ENCODE measurements around the gene WAC. TPM values are rescaled to one million over a fixed set of nuclear protein-coding genes. Genes with fewer than 3 reads are reported as not detected.

Gene WAC
- total RNA-seq, 2 experiments from 2014 or later: 95.2 to 102 TPM

DNA sequence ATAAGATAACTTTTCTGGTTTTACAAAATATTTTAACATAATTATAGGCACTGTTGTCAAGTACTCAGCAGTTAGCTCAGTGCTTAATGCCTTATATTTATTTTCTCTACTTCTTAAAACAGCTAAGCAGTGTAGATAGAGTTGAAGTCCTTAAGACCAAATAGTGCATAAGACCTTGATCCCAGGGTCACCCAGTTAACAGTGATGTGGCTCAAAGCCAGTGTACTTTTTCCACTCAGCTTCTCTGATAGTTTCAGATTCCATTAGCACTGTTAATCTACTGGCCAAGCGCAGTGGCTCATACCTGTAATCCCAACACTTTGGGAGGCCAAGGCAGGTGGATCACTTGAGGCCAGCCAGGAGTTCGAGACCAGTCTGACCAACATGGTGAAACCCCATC lies 83.6 kb downstream of the WAC start:
- Mint-ChIP-seq H3K4me3 (no peak overlapping the region), H3K4me1 (ENCODE audit: low read depth) (peaks cover 10% of the 10 kb centered on the region), H3K27ac (no peak overlapping the region), H3K27me3 (no peaks in the 10 kb centered on the region), H3K9me3 (no peaks in the 10 kb centered on the region), H3K36me3 (ENCODE audit: low read depth) (peaks cover 54% of the 10 kb centered on the region)
- ATAC-seq (no peak), DNase-seq (no peak)
- intact Hi-C loops (cut with micrococcal nuclease): no loop called here
- POLR2A ChIA-PET: no interaction called here
- CTCF ChIA-PET: no interaction called here
- TF ChIP-seq, protein P1, sequence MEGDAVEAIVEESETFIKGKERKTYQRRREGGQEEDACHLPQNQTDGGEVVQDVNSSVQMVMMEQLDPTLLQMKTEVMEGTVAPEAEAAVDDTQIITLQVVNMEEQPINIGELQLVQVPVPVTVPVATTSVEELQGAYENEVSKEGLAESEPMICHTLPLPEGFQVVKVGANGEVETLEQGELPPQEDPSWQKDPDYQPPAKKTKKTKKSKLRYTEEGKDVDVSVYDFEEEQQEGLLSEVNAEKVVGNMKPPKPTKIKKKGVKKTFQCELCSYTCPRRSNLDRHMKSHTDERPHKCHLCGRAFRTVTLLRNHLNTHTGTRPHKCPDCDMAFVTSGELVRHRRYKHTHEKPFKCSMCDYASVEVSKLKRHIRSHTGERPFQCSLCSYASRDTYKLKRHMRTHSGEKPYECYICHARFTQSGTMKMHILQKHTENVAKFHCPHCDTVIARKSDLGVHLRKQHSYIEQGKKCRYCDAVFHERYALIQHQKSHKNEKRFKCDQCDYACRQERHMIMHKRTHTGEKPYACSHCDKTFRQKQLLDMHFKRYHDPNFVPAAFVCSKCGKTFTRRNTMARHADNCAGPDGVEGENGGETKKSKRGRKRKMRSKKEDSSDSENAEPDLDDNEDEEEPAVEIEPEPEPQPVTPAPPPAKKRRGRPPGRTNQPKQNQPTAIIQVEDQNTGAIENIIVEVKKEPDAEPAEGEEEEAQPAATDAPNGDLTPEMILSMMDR (IDR thresholded peaks at IDR 0.05): no peak

DNA sequence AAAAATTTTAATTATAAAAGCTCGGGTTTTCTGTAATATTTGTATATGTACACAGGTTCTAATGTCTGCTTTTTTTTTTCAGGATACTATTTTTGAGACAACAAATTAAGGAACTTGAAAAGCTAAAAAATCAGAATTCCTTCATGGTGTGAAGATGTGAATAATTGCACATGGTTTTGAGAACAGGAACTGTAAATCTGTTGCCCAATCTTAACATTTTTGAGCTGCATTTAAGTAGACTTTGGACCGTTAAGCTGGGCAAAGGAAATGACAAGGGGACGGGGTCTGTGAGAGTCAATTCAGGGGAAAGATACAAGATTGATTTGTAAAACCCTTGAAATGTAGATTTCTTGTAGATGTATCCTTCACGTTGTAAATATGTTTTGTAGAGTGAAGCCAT lies 86.5 kb downstream of the WAC start:
- no peak for ATAC-seq
- DNase-seq: no peak
- H3K36me3 Mint-ChIP-seq (ENCODE audit: low read depth): peaks cover 36% of the 10 kb centered on the region
- CTCF ChIA-PET: interaction anchor here (0.6 to 2.8 kb wide), 2 partner anchors 9 to 33 kb away, joined by 4 to 13 read pairs; no protein-coding TSS in a partner anchor
- POLR2A ChIA-PET: no interaction called here
- H3K4me1 Mint-ChIP-seq (ENCODE audit: low read depth): peaks cover 2% of the 10 kb centered on the region
- no peak overlapping the region for H3K4me3 Mint-ChIP-seq
- H3K27me3 Mint-ChIP-seq: no peaks in the 10 kb centered on the region
- no peak overlapping the region for H3K27ac Mint-ChIP-seq
- no peaks in the 10 kb centered on the region for H3K9me3 Mint-ChIP-seq
- intact Hi-C loops (cut with micrococcal nuclease): no loop called here
- TF ChIP-seq, protein P1 (IDR thresholded peaks at IDR 0.05): no peak

DNA sequence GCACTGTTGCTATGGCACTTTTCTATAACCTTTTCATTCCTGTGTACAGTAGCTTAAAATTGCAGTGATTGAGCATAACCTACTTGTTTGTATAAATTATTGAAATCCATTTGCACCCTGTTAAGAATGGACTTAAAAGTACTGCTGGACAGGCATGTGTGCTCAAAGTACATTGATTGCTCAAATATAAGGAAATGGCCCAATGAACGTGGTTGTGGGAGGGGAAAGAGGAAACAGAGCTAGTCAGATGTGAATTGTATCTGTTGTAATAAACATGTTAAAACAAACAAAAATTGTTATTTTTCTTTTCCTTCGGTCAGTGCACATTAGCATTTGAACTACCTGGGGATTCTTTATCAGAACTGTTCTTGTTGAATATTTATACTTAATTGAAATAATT lies 87.3 kb downstream of the WAC start:
- TF ChIP-seq, protein P1 (IDR thresholded peaks at IDR 0.05): no peak
- no peak overlapping the region for H3K4me3 Mint-ChIP-seq
- intact Hi-C loops (cut with micrococcal nuclease): no loop called here
- H3K27me3 Mint-ChIP-seq: no peaks in the 10 kb centered on the region
- DNase-seq (no peak), ATAC-seq (no peak)
- peaks cover 30% of the 10 kb centered on the region for H3K36me3 Mint-ChIP-seq (ENCODE audit: low read depth)
- CTCF ChIA-PET: interaction anchor here (1.1 to 2.8 kb wide), 2 partner anchors 8 to 12 kb away, joined by 3 to 13 read pairs; no protein-coding TSS in a partner anchor
- POLR2A ChIA-PET: no interaction called here
- no peaks in the 10 kb centered on the region for H3K9me3 Mint-ChIP-seq
- H3K27ac Mint-ChIP-seq: no peak overlapping the region
- H3K4me1 Mint-ChIP-seq (ENCODE audit: low read depth): peaks cover 2% of the 10 kb centered on the region

DNA sequence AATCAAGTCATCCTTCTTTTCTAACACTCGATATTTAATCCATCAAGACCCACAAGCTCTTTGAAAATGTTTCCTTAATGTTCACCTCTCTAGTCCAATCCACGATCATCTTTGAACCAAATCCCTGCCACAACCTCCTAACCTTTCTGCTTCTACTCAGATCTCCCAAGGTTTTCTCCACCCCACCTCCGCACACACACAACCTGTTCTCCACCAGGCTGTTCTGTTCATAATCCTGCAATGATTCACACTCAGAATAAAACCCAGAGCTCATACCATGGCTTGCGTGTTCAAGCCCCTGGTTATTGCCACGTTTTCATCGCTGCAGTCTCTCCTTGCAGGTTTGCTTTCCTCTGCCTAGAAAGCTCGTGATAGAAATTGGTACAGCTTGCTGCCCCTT lies 90.6 kb downstream of the WAC start:
- peak overlapping the region; percentile 7 for H3K27ac Mint-ChIP-seq

DNA sequence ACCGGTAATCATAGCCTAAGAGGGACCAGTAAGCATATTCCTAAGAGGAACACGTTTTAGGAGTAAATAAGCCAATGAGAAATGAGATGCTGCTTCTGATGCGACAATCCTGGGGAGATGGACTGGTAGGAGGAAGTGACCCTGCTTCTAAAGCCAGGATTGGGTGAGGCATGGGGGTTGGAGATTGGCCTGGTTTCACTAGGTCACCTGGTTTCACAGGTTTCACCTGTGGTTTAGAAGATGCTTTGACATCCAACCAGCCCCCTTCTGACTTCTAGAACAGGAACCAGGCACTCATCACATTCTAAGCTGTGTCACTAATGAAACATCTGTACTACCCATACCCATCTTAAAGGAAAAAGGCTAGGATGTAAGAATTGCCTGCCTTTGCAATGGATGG lies 91.4 kb downstream of the WAC start:
- ChIA-PET POLR2A (no interaction called here), CTCF (no interaction called here)
- no peak for DNase-seq
- Mint-ChIP-seq H3K4me1 (ENCODE audit: low read depth) (peaks cover 8% of the 10 kb centered on the region), H3K4me3 (no peak overlapping the region), H3K27me3 (peaks cover 6% of the 10 kb centered on the region), H3K36me3 (ENCODE audit: low read depth) (peaks cover 12% of the 10 kb centered on the region), H3K9me3 (no peaks in the 10 kb centered on the region), H3K27ac (no peak overlapping the region)
- ATAC-seq: no peak
- TF ChIP-seq, protein P1 (IDR thresholded peaks at IDR 0.05): no peak
- intact Hi-C loops (cut with micrococcal nuclease): no loop called here

More for the DNA sequence above, 90.6 kb downstream of the WAC start:
- H3K27me3 Mint-ChIP-seq: peaks cover 6% of the 10 kb centered on the region
- H3K9me3 Mint-ChIP-seq: no peaks in the 10 kb centered on the region
- POLR2A ChIA-PET: no interaction called here
- no peak for ATAC-seq
- intact Hi-C loops (cut with micrococcal nuclease): no loop called here
- DNase-seq: no peak
- TF ChIP-seq, protein P1 (IDR thresholded peaks at IDR 0.05): no peak
- H3K36me3 Mint-ChIP-seq (ENCODE audit: low read depth): peaks cover 15% of the 10 kb centered on the region
- H3K4me1 Mint-ChIP-seq (ENCODE audit: low read depth): peaks cover 8% of the 10 kb centered on the region
- no peak overlapping the region for H3K4me3 Mint-ChIP-seq
- CTCF ChIA-PET: no interaction called here
